Measurements from ENCODE around the gene ARHGAP28.

ARHGAP28 gene

GRCh38 chr18:6729247-6730091, at the start of gene ARHGAP28:
Gene ARHGAP28 (plus strand): TSS chr18:6729716. CDS start chr18:6729822, 106 bp downstream.
- peak; percentile 4 to 88 (median 71) for DNase-seq
- intact Hi-C loops (cut with DNase I), result no loop called here

DNA sequence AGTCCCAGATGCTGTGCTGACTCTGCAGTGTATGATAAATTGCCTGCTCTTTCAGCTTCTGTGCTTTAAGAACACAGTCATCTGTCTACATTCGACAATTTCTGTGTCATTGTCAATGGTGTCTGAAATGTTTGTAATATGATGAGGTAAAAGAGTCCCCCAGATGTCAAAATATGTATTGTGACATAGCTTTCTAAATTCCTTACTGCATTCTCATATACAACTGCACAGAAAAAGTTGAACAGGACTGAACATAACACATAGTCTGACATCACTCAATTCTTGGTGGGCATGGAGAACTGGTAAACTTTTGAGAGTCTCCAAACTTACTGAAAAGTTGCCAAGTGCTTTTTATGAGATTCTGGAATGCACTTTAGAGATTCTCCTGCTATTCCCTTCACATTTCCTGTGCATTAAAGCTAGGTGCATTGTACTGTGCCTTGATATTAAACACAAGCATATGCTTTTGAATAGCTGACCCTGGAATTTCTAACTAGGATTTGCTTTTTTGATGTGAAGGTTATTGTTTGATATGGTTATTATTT, 48.1 kb upstream of the ARHGAP28 start:
- no peak for DNase-seq
- intact Hi-C loops (cut with DNase I), result no loop called here

DNA sequence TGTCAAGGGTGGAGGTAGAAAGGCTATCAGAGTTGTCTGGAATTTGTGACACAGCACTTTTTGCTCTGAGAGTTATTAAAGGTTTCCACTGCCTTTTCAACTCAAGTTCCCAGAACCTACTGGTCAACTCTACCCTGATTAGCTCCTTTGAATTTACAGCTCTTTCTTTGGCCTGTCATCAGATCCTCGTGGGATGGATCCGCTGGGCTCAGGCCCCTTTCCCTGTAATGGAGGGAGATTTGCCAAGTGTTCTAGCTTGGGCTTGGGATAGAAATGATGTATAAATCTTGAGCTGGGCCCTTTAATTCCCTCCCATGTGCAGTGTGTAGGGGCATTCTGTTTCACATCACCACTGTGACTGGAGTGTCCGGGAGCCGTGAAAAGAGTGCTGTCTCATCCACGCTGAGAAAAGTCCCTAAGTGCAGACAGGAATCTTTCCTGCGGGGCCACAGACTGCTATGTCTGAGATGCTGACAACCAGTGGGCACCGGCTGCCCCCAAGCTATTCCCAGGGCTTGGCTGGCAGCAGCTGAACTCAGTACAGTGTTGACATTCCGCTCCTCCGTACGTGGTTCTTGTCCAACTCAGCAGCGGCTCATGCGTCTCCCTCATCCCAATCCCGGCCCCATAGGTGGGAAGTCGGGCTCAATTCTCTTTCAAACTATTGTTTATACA, 46.9 kb upstream of the ARHGAP28 start:
- intact Hi-C loops (cut with DNase I), result no loop called here
- no peak for DNase-seq

DNA sequence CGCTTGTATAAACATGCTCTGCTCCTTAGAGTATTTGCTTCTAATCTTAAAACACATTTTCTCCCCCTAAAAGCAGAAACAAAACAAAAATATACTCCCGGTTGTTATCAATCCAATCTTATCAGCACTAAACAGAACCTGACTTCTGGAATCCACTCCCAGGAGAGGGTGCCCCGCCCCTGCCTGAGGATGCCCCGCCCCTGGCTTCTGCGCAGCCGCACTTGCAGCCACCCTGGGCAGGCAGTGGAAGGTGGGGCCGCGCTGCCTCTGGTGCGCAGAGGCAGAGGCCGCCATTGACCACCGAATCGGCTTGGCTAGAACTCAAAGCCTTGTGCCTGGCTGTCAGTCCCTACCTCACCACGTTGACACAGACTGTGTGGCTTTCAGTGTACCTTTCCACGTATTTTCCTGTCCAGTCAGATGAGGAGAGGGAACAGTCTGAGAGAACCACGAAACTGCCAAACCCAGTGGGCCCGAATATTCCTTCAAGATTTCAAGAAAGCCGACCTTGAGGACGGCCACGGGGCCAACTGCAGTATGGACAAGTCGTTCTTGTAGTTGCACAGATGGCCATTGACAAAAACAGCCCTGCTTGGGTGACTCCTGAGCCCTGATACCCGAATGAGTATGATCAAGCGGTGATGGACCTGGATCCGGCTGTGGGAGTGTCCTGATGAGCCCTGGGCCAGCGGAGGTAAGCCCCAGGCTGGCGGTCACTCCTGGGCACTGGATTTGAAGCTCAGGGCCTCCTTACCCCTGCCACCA, 46.2 kb upstream of the ARHGAP28 start:
- no peak for DNase-seq
- intact Hi-C loops (cut with DNase I), result no loop called here

DNA sequence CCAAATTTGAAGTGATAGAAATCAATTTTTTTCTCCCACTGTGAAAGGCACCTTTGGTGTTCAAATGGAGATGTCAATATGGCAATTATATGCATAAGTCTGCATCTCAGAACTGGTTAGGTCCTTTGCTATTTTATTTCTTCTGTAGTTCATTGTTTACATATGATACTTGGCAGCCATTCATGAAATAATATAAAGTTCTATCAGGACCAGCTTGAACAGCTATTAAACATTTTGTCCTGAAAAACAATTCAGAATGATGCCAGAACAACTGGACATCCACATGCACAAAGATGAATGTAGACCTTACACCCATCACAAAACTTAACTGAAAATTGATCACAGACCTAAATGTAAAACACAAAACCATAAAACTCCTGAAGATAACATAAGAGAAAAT, 41.8 kb upstream of the ARHGAP28 start:
- no peak for DNase-seq

DNA sequence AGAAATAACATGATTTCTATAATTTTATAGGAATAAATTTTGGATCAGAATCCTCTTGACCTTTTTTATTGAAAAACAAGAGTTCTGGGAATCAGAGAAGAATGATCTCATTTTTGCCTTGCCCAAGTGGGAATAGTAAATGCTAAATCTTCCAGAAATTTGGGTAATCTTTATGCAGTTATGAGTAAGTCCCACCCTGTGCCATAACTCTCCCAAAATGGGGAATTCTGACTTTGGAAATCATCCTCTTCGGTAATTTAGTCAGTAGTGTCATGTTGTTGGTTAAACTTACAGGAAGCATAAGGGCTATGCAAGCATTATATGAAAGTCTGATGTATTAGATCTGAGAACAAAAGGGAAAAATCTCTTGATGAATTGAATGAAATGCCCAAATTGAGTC, 20.6 kb upstream of the ARHGAP28 start:
- DNase-seq, result no peak

More for the DNA sequence above, 41.8 kb upstream of the ARHGAP28 start:
- intact Hi-C loops (cut with DNase I), result no loop called here

GRCh38 chr18:6711467-6711866, 18.0 kb upstream of the ARHGAP28 start:
- DNase-seq, result no peak
- intact Hi-C loops (cut with DNase I), result no loop called here

More for the DNA sequence above, 20.6 kb upstream of the ARHGAP28 start:
- intact Hi-C loops (cut with DNase I), result no loop called here

- intact Hi-C loops (cut with DNase I), result no loop called here
- no peak for DNase-seq
Measured at GRCh38 chr18:6712401-6712800, 17.1 kb upstream of the ARHGAP28 start.

DNA sequence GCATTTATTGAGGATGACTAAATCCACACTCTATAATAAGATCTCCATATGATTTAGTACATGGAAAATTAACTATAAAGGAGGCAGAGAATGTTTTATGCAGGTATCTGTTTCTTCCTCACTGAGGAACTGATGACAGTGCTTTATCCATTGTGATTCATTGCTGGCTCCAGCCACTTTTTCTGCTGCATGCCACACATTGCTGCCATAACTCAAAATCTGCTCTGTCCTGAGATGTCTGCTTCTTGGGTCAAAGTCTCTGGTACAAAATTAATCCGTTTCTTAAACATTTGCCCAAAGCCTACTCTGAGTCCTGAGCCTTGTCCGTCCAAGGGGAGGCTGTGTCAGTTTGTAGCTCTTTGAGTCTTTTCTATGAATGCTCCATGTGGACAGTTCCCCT, 15.5 kb upstream of the ARHGAP28 start:
- DNase-seq, result no peak
- intact Hi-C loops (cut with DNase I), result no loop called here

GRCh38 chr18:6718267-6718666, 11.2 kb upstream of the ARHGAP28 start:
- intact Hi-C loops (cut with DNase I), result no loop called here
- no peak for DNase-seq

GRCh38 chr18:6719098-6719846, 10.2 kb upstream of the ARHGAP28 start:
- no peak for DNase-seq
- intact Hi-C loops (cut with DNase I), result no loop called here

DNA sequence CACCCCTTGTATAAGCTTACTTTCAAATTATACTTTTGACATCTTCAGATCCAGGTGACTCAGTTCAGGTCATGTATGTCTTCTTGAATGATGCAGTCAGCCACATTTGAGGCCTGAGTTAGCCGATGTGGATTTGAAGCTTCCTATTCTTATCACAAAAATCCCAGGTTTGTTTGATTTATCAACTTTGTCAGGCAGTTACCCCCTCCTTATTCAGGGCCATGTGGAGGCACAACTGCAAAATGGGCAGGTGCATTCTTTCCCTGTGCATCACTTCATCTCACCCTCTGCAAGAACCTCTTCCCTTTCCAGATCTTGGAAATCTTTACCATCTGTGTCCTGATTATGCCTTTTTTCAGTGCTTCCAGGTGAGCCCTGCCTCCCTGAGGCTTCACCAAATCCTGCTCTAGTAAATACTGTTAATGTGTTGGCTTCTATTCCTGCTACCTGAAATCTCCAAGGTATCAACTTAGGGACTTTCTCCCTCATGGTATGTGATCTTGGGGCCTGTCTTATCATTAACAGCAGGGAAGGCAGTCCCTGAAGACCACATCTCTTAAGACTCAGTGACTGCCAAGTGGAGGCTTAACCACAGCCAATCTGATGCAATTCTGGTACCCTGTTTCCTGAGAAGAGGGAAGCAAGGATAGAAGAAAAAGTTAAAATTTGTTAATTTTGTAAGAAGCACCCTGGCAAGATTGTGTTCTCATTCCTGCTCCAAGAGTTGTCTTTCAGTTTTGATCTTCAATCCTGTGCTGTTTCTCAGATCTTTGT, 9.4 kb upstream of the ARHGAP28 start:
- intact Hi-C loops (cut with DNase I), result no loop called here
- DNase-seq, result no peak

GRCh38 chr18:6721755-6722154, 7.8 kb upstream of the ARHGAP28 start:
- DNase-seq, result no peak
- intact Hi-C loops (cut with DNase I), result no loop called here

DNA sequence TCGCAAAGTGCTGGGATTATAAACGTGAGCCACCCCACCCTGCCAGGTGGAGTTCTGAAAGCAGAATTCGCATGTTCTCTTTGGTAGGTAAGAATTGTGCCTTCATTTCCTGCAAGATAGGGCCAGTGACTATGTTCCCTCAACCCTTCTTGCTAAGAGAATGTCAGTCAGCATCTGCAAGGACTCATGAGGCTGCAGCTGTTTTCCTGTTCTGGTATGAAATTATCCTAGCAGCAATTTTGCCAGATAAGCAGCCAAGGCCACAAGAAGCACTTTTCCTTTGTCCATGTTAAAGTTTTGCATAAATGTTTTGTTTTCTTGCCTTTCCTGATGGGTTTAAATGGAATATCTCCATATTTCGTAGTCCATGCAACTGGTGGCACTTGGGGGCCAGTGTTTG, 6.8 kb upstream of the ARHGAP28 start:
- no peak for DNase-seq
- intact Hi-C loops (cut with DNase I), result no loop called here

GRCh38 chr18:6724331-6724730, 5.2 kb upstream of the ARHGAP28 start:
- DNase-seq, result no peak
- intact Hi-C loops (cut with DNase I), result no loop called here

DNA sequence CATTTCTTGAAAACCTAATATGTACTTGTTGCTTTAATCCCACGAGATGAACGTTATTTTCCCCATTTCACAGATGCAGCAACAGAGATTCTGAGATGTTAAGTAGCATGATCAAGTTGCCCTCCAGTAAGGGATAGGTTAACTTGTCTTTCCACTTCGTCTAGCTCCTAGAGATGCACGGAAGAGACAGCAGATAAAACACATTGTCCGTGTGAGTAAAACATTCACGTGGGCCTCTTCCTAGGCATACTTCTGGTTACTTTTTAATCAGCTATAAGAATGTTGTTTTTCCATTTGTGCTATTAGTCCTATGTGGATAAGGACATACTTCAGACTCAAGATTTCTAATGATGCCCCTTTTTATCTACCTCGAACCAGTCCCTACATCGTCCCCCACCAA, 1.2 kb upstream of the ARHGAP28 start:
- intact Hi-C loops (cut with DNase I), result no loop called here
- DNase-seq, result no peak

DNA sequence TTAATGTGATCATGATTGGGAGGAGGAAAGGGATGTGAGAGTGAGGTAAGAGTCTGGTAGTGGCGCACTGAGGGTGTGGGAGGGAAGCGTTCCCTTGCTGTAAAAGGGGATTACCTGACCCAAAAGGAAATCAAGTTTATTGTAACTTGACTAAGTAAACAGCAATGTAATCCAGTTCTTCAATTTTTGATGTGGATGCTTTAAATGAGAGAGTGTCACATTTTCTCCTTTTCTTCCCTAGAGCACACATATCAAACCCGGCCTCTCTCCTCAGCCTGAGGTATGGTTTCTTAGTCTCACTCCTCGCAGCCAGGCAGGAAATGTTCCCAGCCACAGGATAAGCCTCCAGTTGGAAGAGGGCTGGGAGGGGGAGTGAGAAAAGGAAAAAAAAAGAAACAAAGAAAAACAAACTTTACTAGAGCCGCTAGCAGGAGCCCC, 688 bp upstream of the ARHGAP28 start:
- intact Hi-C loops (cut with DNase I), result no loop called here
- peak in 1 of 42 donors; percentile 39 for DNase-seq
